ENCODE measurements around the gene CCL15. TPM values are rescaled to one million over a fixed set of nuclear protein-coding genes. Genes with fewer than 3 reads are reported as not detected.
"Not testable (repeated sequence)": the region's sequence is repeated elsewhere in the genome, so short reads cannot be mapped to it uniquely, and the experiment has no call there.

CCL15 gene
- total RNA-seq, 4 donors from 2014 or later: not detected

DNA sequence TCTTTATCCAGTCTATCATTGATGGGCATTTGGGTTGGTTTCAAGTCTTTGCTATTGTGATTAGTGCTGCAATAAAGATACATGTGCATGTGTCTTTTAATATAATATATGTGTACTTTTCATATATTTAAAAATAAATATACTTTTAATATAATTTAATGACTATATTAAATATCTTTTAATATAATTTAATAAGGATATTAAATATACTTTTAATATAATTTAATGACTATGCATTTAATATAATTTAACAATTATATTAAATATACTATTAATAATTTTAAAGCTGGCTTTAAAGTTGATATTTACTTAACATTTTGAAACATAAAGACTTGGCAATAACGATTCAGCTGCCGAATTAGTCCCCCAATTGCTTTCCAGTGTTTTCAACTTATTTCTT lies 15.2 kb upstream of the CCL15 start:
- no peaks in the 10 kb centered on the region for H3K4me1 ChIP-seq
- no peak for DNase-seq (ENCODE audit: low spot score in 2 of 2)
- H3K4me3 ChIP-seq: no peak overlapping the region
- H3K9me3 ChIP-seq: peaks cover 4% of the 10 kb centered on the region
- TF ChIP-seq, protein P1, sequence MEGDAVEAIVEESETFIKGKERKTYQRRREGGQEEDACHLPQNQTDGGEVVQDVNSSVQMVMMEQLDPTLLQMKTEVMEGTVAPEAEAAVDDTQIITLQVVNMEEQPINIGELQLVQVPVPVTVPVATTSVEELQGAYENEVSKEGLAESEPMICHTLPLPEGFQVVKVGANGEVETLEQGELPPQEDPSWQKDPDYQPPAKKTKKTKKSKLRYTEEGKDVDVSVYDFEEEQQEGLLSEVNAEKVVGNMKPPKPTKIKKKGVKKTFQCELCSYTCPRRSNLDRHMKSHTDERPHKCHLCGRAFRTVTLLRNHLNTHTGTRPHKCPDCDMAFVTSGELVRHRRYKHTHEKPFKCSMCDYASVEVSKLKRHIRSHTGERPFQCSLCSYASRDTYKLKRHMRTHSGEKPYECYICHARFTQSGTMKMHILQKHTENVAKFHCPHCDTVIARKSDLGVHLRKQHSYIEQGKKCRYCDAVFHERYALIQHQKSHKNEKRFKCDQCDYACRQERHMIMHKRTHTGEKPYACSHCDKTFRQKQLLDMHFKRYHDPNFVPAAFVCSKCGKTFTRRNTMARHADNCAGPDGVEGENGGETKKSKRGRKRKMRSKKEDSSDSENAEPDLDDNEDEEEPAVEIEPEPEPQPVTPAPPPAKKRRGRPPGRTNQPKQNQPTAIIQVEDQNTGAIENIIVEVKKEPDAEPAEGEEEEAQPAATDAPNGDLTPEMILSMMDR (IDR thresholded peaks at IDR 0.05): no peak
- TF ChIP-seq EP300 (IDR thresholded peaks at IDR 0.05): no peak
- TF ChIP-seq POLR2AphosphoS5 (IDR thresholded peaks at IDR 0.05): no peak
- TF ChIP-seq POLR2A (IDR thresholded peaks at IDR 0.05): no peak
- WGBS: 92% methylated on average over 2 of the region's 2 CpGs
- H3K27ac ChIP-seq: no peak overlapping the region
- no peaks in the 10 kb centered on the region for H3K27me3 ChIP-seq
- H3K36me3 ChIP-seq: no peaks in the 10 kb centered on the region

DNA sequence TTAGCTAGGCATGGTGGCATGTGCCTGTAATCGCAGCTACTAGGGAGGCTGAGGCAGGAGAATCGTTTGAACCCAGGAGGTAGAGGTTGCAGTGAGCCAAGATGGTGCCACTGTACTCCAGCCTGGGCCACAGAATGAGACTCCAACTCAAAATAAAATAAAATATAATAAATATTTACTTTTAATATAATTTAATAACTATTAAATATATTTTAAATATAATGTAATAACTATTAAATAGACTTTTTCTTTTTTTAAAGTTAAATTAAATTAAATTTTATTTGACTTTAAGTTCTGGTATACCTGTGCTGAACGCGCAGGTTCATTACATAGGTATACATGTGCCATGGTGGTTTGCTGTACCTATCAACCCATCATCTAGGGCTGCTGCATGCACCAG lies 14.5 kb upstream of the CCL15 start:
- H3K27me3 ChIP-seq; H3K36me3 ChIP-seq; DNase-seq (ENCODE audit: low spot score in 2 of 2); H3K4me3 ChIP-seq; H3K9me3 ChIP-seq; H3K27ac ChIP-seq; H3K4me1 ChIP-seq: not testable (repeated sequence)
- 91% methylated on average over 4 of the region's 4 CpGs for WGBS

DNA sequence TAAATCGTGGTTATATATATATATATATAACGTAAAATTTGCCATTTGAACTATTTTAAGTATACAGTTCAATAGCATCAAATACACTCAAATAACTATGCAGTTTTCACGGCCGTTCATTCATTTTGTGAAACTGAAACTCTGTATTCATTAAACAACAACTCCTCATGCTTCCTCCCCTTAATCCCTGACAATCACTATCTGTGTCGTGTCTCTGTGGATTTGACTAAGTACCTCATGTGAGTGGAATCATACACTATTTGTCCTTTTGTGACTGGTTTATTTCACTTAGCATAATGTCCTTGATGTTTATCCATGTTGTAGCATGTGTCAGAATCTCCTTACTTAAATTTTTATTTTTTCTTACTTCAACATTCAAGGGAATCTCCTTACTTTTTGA lies 13.6 kb upstream of the CCL15 start:
- no peak overlapping the region for H3K4me3 ChIP-seq
- TF ChIP-seq POLR2A (IDR thresholded peaks at IDR 0.05): no peak
- no peak for TF ChIP-seq EP300 (IDR thresholded peaks at IDR 0.05)
- TF ChIP-seq, protein P1 (IDR thresholded peaks at IDR 0.05): no peak
- TF ChIP-seq POLR2AphosphoS5 (IDR thresholded peaks at IDR 0.05): no peak

DNA sequence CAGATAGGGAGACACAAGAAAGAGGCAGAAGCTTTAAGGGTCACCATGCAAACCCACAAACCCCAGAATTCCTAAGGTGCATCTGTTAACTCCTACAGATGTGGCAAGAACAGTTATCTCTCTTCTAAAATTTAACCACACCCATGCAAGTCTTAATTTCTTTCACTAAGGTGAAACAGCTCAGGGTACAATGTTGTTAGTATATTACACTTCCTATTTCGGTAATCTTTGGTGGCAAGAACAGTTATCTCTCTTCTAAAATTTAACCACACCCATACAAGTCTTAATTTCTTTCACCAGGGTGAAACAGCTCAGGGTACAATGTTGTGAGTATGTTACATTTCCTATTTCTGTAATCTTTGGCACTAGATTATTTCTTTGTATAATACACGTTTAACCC lies 9.8 kb upstream of the CCL15 start:
- peaks cover 11% of the 10 kb centered on the region for H3K9me3 ChIP-seq
- H3K27me3 ChIP-seq: no peaks in the 10 kb centered on the region
- WGBS: 77% methylated on average over 2 of the region's 2 CpGs
- DNase-seq (ENCODE audit: low spot score in 2 of 2): no peak
- no peak overlapping the region for H3K27ac ChIP-seq
- no peak overlapping the region for H3K4me3 ChIP-seq
- TF ChIP-seq POLR2A (IDR thresholded peaks at IDR 0.05) (no peak), POLR2AphosphoS5 (IDR thresholded peaks at IDR 0.05) (no peak), EP300 (IDR thresholded peaks at IDR 0.05) (no peak)
- TF ChIP-seq, protein P1 (IDR thresholded peaks at IDR 0.05): no peak
- no peaks in the 10 kb centered on the region for H3K36me3 ChIP-seq
- H3K4me1 ChIP-seq: no peaks in the 10 kb centered on the region

More for the DNA sequence above, 13.6 kb upstream of the CCL15 start:
- H3K27me3 ChIP-seq: no peaks in the 10 kb centered on the region
- no peaks in the 10 kb centered on the region for H3K36me3 ChIP-seq
- DNase-seq (ENCODE audit: low spot score in 2 of 2): no peak
- no peak overlapping the region for H3K27ac ChIP-seq
- peaks cover 4% of the 10 kb centered on the region for H3K9me3 ChIP-seq
- H3K4me1 ChIP-seq: no peaks in the 10 kb centered on the region
- 75% methylated on average over 5 of the region's 5 CpGs for WGBS

DNA sequence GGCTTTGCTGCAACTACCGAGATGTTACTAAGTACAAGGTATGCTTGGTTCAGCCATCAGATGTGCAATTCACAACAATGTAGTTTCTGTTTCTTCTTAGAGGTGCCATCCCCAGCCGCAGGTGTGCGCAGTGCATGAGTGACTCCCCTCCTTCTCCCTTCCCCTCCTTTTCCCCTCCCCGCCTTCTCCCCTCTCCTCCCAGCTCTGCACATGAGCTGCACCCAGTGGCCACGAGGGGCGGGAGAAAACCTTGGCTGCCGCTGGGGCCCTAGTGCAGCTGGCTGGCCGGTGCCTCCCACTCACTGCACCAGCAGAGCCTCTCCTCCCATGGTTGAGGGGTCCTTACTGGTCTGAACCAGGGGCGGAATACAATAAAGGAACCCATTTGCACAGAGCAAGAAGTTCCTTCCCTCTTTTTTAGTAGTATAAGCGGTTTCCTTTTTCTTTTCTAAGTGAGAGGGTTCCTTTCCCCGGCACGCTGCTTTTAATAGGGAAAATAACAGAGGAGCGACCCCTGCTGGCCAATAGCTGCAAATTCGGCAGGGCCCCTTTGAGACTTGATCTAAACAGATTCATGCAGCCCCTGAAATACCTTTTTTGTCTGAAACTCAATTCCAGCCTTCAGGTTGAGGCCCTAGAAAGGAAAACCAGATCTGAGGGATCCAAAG lies 7.8 kb upstream of the CCL15 start:
- WGBS: 83% methylated on average over 14 of the region's 14 CpGs
- H3K9me3 ChIP-seq: peaks cover 11% of the 10 kb centered on the region
- H3K4me3 ChIP-seq: no peak overlapping the region
- DNase-seq (ENCODE audit: low spot score in 2 of 2): no peak
- TF ChIP-seq EP300 (IDR thresholded peaks at IDR 0.05): no peak
- TF ChIP-seq, protein P1 (IDR thresholded peaks at IDR 0.05): no peak
- TF ChIP-seq POLR2A (IDR thresholded peaks at IDR 0.05): no peak
- TF ChIP-seq POLR2AphosphoS5 (IDR thresholded peaks at IDR 0.05): no peak
- H3K36me3 ChIP-seq: no peaks in the 10 kb centered on the region
- H3K27me3 ChIP-seq: peaks cover under 1% of the 10 kb centered on the region
- no peaks in the 10 kb centered on the region for H3K4me1 ChIP-seq
- no peak overlapping the region for H3K27ac ChIP-seq

Measured in suprapubic skin (tissue), 4 donors.